GM15510 (cell line): ENCODE measurements around the gene TBC1D10A.

Source experiments
- POLR2A ChIP-seq: IDR thresholded peaks from 3 replicates; pipeline ENCODE4 v1.6.1; 2011; ENCODE audit warnings: borderline replicate concordance; ENCODE audit not compliant: insufficient read length; ENCODE audit errors: extremely low read depth

The TBC1D10A gene

DNA sequence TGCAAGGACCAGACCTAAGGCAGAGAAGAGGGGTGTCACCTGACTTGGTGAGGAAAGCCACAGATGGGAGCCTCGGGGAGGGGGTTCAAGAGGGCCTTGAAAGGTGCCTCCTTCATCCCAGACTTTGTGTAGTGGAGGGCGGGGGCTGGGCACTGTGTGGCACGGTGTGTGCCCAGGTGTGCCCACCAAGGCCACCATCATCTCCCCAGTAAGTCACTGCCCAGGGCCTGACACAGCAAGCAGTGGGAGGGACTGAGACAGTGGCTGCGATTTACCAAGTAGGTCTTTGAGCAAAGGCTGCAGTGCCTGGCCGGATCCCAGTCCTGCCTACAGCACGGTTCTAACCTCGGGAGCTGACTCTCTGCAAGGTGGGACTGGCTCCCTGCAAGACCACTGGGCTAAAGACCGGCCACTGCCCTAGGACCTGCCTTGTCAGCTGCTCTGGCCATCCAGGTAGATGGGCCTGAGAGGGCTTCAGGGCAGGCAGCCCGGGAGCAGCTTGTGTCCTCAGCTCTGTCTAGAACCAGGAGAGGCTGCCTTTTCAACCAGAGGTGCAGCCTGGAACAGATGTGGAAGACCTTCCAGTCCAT lies 61.5 kb downstream of the TBC1D10A start:
- TF ChIP-seq POLR2A = no peak

DNA sequence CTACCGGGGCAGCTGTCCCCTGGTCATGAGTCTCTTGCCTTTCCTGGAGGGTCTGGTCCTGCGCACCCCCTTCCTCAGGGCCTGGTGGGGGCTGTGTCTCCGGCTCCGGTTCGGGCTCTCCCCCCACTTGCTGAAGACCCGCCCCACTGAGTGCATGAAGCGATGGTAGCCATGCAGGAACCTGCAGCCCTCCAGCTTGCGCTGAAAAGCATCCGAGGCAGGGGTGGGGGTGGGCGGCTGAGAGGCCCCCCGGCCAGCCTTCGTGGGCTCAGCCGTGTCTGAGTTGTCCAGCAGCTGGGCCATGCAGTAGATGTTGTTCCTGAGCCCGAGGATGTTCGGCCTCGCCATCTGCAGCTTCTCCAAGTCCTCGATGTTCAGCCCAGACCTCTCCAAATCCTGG lies 62.9 kb downstream of the TBC1D10A start:
- TF ChIP-seq POLR2A = no peak

DNA sequence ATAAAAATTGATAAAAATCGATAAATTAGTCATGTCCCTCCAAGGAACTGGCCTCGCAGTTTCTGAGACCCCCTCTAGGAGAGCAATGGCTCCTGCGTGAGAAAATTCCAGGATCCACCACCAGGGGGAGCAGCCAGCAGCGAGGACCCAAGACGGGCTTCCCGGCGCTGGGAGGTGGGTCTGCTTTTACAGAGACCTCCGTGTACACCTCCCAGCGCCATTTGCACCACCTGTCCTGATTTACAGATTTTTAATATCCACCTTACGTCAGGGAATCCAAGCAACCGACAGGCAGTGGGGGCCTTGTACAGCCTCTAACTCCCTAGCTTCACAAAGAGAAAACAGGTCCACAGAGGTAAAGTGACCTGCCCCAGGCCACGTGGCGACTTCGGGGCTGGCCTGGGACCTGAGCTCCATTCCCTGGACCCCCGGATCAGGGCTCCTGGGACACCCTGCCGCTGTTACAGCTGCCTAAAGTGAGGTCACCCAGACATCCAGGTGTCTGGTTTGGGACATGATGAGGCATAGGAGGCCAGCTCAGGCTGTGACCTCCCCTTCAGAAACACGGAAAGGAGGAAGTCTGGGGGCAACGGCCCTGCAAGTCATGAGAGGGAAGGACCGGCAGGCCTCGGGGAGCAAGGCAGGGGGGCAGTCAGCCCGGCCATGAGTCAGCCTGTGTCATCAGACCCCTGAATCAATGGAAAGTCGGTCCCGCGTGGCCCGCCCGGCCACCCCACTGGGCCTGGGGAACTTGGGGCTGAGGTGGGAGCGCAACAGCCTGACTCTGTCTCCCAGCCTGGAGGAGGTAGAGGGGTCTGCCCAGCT lies 63.6 kb downstream of the TBC1D10A start:
- no peak for TF ChIP-seq POLR2A

DNA sequence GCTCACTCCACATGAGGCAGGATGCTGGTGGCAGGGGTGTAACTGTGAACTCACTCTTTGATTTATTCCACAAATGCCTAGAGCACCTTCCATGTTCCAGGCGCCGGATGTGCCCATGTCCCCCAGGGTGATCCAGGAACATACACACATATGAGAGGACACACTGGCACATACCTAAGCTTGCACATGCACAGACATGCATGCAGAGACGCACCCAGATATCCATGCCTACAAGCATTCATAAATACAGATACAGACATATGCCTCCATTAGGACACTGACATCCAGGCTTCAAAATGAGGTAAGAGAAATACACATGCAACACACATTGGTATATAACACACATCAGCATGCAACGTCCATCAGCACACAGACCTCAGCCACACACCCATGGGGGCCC lies 64.6 kb downstream of the TBC1D10A start:
- no peak for TF ChIP-seq POLR2A

- TF ChIP-seq POLR2A = no peak
Observed at GRCh38 chr22:30261134-30261533, 65.6 kb downstream of the TBC1D10A start.

DNA sequence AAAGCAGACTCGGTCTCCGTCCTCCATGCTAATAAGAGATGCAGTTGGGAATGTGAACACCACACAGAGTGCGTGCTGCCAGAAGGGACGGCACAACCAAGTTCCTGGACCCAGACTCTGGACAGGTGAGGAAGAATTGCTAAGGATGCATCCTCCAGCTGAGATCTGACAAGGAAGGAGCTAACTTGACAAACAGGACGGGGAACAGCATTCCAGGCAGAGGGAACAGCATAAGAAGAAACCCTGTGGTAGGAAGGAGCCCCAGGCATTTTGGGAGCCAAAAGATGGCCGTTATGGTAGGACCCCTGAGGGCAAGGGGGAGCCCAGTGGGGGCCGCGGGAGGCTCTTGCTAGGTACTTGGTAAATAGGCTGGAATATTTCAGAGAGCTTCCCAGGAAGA lies 66.1 kb downstream of the TBC1D10A start:
- TF ChIP-seq POLR2A = no peak

GRCh38 chr22:30260276-30260675 lies 66.5 kb downstream of the TBC1D10A start:
- TF ChIP-seq POLR2A = no peak

DNA sequence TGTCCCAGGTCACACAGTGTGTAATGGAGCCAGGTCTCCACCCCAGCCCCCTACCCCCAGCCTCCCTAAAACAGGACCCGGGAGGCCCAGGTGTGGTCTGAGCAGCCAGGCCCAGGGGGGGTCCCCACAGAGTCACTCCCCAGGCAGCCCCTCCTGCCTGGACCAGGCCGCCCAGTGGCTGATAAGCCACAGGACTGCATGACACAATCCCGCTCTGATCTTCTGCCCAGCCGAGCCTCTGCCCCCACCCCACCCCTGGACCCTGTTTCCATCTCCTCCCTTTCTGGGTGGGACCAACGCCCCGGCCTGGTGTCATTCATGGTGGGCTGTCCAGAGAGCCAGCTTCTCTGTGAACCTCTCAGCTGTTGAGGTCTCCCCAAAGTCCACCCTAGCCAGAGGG lies 72.4 kb downstream of the TBC1D10A start:
- no peak for TF ChIP-seq POLR2A

- no peak for TF ChIP-seq POLR2A
Observed at GRCh38 chr22:30253205-30253852, 73.4 kb downstream of the TBC1D10A start.

DNA sequence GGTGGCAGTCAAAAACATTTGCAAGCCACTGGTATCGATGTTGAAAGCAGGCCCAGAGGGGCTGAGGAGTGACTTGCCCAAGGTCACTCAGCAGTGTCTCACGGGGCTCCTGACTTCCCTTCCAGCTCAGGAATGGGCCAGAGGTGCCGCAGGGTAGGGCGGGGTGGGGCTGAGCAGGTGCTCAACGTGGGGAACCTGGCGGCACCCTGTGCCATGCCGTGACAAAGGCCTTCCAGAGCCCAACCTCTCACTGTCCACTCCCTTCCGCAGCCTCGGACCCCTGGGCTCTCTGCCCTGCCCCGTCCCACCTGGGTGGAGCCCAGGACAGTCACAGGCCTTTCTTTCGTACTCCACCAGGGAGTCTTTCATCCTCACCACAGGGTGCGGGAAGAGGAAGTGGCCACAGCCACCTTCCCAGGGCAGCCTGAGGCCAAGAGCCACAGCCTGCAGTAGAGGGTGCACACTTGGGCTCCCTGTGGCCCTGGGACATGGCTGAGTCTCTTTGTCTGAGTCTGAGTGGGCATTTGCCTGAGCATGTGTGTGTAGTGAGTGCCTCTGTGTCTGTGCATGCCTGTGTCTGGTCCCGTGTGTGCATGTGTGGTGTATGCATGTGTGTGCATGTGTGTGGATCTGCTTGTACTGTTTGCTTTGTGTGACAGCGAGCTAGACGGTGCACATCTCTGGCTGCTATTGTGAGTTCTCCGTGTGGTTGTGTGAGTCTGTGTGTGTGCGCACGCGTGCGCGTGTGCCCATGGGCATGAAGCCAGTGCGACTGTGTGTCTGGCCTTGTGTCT lies 74.1 kb downstream of the TBC1D10A start:
- TF ChIP-seq POLR2A = no peak

GRCh38 chr22:30251711-30252110 lies 75.0 kb downstream of the TBC1D10A start:
- no peak for TF ChIP-seq POLR2A

GRCh38 chr22:30250661-30251267 lies 76.0 kb downstream of the TBC1D10A start:
- TF ChIP-seq POLR2A = no peak

- TF ChIP-seq POLR2A = no peak
Observed at GRCh38 chr22:30250039-30250565, 76.6 kb downstream of the TBC1D10A start.
